GM18870 (cell line): ENCODE results near the gene CTRB1.
"Not testable (repeated sequence)": the region's sequence is repeated elsewhere in the genome, so short reads cannot be mapped to it uniquely, and the experiment has no call there.

Source experiments
- ATAC-seq: cut with Tn5 transposase; IDR thresholded peaks from one replicate; pipeline ENCODE4 v1.9.1; 2021; ENCODE audit warnings: moderate library complexity; ENCODE audit not compliant: unreplicated experiment

The CTRB1 gene

DNA sequence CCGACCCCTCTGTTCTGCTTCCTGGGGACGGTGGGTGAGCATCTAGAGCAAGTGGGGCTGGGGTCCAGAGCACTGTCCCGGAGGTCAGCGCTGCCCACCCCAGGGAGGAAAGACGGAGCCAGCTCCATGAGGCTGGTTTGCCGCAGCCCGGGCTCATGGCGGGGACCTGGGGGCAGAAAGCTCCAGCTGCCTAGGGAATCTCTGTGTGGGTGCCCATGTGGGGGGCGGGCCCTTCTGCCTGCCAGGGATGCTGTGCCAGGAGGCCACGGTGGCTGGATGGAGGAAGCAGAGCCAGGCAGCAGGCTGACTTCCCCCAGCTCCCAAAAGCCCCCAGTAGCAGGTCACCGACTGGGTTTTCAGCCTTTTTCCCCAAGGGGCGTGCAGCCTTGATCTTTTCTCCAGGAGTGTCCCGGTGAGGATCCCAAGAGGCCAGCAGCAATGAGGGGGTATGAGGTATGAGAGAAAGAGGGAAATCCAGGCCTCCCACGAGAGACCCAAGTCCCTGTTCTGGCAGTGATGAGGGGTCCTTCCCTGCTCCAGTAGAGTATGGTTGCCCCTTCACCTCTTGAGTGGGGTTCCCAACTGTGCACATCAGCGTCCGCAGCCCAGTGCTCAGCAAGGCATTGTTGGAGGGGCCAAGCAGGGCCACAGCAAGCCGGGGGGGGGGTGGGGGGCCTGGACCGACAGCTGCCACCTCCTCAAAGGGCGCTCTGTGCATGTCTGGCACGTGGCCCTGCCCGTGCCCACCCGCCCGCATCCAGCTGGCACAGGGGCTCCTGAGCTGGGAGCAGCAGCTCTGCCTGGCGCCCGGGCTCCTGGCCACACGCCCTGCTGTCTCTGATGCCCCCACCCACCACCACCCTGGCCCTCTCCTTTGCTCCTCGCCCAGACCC is 48.2 kb downstream of the CTRB1 start:
- ATAC-seq: no peak

GRCh38 chr16:75267631-75268264 is 49.0 kb downstream of the CTRB1 start:
- ATAC-seq: no peak

- ATAC-seq: not testable (repeated sequence)
Measured at GRCh38 chr16:75269358-75269757, 50.6 kb downstream of the CTRB1 start.

DNA sequence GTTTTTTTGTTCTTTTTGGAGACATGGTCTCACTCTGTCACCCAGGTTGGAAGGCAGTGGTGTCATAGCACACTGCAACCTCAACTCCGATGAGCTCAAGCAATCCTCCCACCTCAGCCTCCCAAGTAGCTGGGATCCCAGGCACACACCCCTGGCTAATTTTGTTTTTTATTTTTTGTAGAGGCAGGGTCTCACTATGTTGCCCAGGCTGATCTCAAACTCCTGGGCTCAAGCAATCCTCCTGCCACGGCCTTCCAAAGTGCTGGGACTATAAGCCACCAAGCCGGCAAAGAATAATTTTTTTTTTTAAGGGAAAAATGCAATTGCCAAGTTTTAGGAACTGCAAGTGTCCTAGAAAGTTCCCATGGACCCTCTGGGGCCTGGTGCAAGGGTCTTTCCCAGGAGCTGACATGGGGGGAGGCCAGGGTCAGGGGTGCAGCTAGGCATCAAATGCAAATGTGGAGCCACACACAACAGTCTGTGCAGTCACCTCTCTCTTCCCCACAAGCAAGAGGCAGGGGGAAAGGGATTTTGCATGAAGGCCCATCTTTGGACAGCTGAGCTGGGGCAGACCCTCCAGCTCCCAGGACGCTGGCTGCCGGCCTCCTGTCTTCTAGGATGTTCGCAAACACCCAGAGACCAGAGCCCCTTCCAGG is 52.8 kb downstream of the CTRB1 start:
- ATAC-seq: no peak

- no peak for ATAC-seq
Measured at GRCh38 chr16:75272097-75272551, 53.3 kb downstream of the CTRB1 start.

DNA sequence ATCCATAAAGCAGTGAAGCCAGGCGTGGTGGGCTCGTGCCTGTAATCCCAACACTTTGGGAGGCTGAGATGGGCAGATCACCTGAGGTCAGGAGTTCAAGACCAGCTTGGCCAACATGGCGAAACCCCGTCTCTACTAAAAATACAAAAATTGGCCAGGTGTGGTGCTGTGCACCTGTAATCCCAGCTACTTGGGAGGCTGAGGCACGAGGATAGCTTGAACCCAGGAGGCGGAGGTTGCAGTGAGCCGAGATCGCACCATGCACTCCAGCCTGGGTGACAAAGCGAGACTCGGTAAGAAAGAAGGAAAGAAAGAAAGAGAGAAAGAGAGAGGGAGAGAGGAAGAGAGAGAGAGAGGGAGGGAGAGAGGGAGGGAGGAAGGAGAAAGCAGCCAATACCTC is 53.8 kb downstream of the CTRB1 start:
- not testable (repeated sequence) for ATAC-seq

DNA sequence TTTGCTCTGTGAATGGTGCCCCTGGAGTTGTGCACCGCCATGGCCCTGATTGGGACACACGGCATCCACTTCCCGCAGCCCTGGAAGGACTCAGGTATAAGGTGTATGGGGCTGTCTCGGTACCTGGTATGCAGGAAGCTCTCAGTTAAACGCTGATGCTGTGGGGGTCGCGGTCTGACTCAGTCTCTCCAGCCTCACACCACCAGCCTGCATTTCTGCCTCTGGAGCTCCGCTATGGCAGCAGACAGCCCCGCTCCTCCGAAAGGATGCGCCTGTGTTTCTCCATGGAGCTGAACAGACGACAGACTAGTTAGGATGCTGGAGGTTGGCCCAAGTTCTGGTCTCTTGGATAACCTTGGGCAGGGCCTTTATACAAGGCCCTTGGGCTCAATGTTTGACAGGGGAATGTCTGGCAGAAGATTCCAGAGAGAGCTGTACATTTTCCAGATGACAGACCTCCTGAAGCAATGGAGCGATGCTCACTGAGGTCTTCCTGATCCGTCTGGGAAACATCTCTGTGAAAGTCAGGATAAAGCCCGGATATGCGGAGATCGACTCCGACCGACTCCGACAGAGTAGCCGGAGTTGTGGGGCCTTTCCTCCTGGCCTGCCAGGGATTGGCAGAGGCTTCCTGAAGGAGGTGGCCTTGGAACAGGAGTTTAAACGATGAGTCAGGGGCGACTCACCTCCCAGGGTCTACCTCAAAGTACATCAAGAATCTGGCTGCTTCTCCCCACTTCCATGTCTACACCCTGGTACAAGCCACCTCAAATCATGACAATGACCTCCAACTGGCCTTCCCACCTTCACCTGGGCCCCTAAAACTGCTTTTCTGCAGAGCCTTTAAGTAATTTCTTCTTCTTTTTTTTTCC is 54.5 kb downstream of the CTRB1 start:
- ATAC-seq: no peak
